ENCODE results near the gene GAS6.
"Not testable (repeated sequence)": the region's sequence is repeated elsewhere in the genome, so short reads cannot be mapped to it uniquely, and the experiment has no call there.

The GAS6 gene

DNA sequence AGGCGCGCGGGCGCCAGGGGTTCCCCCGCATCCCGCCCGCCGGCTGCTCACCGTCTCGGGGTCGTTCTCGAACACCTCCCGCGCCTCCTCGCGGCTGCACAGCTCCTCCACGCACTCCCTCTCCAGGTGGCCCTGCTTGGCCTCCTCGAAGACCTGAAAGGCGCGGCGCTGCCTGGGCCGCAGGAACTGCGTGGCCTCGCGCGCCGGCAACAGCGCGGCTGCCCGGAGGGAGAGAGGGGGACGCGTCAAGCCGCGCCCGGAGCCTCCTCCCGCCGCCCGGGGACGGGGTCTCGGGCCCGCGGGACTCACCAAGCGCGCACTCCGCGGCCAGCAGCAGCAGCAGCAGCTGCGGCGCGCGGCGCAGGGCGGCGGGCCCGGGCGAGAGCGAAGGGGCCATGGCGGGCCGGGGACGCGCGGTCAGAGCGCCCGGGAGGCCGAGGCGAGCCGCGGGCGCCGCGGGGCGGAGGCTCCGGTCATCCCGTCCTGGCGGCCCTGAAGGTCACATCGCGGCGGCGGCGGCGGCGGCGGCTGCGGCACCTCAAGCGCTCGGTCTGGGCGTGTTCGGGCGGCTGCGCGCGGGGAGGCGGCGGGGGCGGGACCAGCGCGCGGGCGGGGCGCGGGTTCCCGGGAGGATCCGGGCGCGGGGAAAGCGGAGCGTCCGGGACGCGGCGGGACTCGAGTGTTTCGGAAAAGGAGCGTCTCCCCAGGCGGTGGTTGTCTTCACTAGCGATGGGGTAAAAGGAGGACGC, at the start of gene GAS6:
GAS6 (minus strand) TSS at position 553 of the 749 bp plus-strand sequence; CDS start at position 397, 156 bp downstream.
- in situ Hi-C loops (cut with HindIII; ENCODE audit: low sequenced_read_pairs): no loop called here

DNA sequence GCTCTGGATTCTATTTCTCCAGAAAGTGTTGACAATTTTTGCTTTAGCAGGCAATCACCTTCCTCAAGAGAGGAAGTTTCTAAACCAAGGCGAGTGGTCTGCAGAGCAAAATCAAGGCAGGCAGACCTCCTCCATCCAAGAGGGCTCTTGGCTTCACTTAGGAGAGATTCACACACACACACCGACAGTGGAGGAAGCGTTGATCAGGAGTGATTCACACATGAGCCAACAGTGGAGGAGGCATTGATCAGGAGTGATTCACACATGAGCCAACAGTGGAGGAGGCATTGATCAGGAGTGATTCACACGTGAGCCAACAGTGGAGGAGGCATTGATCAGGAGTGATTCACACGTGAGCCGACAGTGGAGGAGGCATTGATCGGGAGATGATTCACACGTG, 49.5 kb upstream of the GAS6 start:
- in situ Hi-C loops (cut with HindIII; ENCODE audit: low sequenced_read_pairs): not testable (repeated sequence)

DNA sequence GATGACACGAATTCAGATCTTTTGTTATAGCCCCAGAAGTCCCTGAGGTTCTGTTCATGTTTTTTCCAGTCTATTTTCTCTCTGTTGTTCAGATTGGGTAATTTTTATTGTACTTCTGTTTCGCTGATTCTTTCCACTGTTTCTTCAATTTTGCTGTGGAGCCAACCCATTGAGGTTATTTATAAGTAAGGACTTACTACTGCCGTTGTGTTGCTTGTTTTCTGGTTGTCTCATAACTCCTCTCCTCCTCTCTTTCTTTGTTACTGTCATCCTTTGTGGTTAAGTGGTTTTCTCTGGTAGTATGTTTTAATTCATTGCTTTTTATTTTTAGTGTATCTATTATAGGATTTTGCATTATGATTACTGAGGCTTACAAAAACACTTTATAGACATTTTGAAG, 48.7 kb upstream of the GAS6 start:
- in situ Hi-C loops (cut with HindIII; ENCODE audit: low sequenced_read_pairs): no loop called here

DNA sequence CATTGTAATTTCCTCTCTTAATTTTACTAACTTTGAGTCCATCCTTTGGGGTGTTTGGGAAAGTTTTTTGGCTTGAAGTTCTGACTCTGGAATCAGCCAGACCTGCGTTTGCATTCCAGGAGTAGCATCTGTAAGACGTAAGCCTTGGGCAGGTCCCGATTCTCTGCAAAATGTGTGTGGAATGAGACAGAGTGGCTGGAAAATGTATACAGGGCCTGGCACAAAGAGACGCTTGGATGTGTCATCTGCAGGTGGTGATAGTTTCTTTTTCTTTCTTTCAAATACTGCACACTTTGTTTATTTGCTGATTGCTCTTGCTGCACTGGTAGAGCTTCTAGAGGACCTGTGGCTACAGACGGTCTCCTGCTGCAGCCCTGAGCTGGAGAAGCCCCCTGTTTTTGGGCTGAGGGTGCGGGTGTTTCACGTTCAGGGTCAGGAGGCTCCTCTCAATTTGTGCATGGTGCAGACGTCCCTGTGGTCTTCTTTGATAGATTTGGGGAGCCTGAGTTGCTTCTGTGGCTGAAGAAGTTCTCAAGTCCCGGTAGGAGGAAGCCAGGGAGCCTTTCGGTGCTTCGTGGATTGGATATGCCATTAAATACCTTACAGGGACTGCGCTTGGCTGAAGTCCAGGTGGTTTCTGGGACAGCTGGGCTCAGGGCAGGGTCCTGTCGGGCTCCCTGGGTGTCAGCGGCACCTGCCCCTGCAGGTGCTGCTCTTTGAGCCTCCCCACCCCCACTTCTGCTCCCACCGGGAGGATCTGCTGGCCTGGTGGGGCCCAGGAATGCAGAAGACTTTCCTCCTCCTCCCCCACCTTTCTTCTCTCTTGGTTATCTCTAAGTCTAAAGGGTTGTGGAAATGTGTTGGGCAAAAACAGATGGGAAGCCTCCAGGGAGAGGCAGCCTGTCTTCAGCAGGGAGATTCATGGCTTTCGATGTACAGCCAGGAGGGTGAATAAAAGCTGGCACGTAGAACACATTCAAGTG, 44.0 kb upstream of the GAS6 start:
- in situ Hi-C loops (cut with HindIII; ENCODE audit: low sequenced_read_pairs): no loop called here

DNA sequence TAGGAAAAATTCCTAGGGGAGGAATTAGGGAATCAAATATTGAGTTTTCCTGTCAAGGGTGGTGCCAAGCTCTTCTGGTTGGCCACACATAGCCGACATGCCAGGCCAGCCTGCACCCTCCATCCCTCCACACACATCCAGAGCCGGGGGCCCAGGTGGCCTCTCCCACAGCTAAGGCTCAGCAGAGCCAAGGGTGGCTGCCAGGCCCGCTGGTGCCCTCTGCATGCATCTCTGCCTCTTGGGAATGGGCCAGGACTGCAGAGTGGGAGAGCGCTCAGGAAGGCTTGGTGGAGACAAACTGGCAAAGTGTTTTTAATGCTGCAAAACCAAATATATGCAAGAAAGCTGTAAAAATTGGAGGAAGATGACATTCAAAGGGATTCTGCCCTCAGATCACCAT, 42.7 kb upstream of the GAS6 start:
- in situ Hi-C loops (cut with HindIII; ENCODE audit: low sequenced_read_pairs): no loop called here

DNA sequence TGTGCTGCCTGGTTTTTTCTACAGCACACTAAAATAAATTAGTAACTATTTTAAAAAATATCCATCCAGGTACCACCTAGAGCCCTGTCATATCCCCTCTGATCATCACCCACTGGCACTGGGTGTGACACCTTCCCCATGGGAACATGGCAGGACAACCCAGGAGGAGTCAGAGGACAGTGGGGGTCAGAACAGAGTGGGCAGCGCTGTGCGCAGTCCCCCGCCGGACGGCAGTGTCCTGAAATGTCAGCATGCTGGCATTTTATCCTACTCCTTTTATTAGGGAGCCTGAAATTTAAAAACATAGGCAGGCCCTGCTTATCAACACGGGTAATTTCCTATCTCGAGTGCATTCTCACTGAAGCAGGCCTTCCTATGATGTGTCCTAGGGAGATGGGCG, 42.1 kb upstream of the GAS6 start:
- in situ Hi-C loops (cut with HindIII; ENCODE audit: low sequenced_read_pairs): no loop called here

DNA sequence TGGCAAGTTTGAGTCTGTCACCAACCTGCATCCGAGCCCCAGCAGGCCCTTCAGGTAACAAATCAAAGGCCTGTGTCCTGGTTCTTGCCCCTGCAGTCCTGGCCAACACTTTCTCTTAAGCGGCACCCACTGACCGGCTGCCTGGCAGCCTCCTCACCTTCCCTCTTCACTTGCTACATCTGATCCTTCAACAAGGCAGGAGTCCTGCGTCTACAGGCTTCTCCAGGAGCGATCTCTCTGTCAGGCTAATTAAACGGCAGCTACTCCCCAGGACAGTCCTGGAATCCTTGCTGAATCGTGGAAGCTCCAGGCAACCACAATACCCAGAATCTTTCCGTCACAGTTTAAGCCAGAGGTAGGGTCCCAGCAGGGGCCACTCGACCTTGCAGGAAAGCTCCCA, 41.1 kb upstream of the GAS6 start:
- in situ Hi-C loops (cut with HindIII; ENCODE audit: low sequenced_read_pairs): no loop called here

DNA sequence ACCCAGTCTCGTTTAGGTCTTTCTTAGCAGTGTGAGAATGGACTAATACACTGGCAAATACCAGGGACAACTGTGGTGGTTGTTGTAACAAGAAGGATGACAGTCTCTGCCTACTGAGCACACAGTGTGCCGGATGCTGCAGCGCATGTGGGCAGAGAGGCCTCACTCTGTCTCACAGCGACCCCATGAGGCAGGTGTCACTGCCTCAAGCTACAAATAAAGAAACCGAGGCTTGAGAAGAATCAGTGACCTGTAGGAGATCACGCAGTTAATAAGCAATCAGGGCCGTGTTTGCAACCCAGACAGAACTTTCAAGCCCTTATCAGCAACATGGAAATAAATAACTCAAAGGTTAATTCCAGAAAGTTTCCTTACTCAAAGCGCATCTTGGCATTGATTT, 40.5 kb upstream of the GAS6 start:
- in situ Hi-C loops (cut with HindIII; ENCODE audit: low sequenced_read_pairs): loop anchor here (5.0 kb wide), 1 partner anchor 102 kb away; no protein-coding TSS in a partner anchor

DNA sequence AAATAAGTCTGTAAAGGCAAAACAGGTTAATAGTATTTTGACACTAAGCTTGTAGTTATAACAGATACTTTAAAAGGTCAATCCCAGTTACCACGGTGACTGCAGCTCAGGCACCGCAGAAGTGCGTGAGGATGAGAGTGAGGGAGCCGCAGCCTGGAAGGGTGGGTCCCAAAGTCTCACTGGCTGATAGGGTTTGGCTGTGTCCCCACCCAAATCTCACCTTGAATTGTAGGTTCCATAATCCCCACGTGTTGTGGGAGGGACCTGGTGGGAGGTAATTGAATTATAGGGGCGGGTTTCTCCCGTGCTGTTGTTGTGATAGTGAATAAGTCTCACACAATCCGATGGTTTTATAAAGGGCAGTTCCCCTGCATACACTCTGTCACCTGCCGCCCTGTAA, 40.0 kb upstream of the GAS6 start:
- in situ Hi-C loops (cut with HindIII; ENCODE audit: low sequenced_read_pairs): loop anchor here (5.0 kb wide), 1 partner anchor 102 kb away; no protein-coding TSS in a partner anchor

DNA sequence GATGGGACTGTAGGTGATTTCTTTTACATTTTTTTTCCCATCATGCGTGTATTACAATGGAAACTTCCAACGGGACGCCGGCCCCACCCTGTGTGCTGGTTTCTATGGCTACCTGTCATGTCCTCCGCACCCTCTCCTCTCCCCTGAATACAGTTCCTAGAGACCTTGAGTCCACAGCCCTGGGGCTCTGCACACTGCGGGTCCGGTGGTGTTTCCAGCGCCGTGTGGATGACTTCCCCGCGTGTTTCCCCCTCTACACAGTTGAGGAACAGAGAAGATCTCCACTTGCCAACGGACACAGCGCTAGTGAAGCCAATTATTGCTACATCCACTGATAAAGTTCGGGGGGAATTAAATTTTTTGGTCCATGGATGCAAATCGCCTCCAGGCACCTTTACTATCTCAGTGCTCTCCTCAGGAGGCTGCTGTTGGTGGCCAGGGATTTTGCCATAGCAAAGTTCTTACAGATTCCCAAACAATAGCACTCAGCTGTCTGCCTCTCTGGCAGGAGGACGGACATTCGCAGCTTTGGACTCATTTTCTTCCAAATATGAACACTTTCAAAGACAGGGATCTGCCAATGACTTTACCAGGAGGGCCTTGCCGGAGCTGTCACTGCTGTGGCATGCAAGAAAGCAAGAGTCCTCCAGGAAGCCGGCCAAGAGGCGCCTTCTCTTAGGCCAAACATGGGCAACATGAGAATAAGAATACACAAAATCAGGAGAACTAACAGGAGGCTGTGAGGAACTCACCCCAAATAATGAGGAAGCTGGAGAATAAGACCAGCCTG, 39.3 kb upstream of the GAS6 start:
- in situ Hi-C loops (cut with HindIII; ENCODE audit: low sequenced_read_pairs): loop anchor here (5.0 kb wide), 1 partner anchor 101 kb away; no protein-coding TSS in a partner anchor

DNA sequence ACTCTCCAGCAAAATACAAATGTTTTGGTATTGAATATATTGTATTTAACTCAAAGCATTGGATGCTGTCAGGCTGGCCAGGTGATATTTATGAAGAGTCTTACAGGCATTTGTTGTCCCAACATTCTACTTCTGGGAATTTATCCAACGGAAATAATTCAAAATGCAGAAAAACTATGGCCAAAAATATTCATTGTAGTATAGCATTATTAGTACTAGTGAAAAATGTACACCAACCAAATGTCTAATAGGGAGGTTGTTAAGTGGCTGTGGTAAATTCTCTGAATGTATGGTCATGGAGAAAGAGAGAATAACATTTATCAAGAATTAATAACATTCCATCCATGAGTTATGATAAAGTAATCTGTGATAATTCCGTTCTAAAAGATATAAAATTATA, 38.6 kb upstream of the GAS6 start:
- in situ Hi-C loops (cut with HindIII; ENCODE audit: low sequenced_read_pairs): loop anchor here (5.0 kb wide), 1 partner anchor 100 kb away; no protein-coding TSS in a partner anchor

DNA sequence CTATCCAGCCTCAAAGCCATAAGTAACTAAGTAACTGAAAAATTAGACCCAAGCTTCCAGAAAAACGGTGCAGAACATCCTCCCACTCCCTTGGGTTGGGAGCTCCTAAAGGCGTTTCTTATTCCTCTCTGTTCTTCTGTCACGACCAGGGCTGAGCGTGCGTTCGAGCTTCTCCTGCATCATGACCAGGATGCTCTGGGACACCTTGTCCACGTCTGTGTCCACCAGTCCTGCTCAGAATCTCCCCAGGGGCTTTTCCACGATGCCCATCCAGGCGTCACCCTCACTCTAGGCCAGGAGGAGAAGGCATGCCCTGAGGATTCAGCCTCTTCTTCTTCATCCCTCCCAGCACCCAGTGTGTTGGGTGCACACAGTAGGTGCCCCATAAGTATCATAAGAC, 37.8 kb upstream of the GAS6 start:
- in situ Hi-C loops (cut with HindIII; ENCODE audit: low sequenced_read_pairs): loop anchor here (5.0 kb wide), 1 partner anchor 99 kb away; no protein-coding TSS in a partner anchor

DNA sequence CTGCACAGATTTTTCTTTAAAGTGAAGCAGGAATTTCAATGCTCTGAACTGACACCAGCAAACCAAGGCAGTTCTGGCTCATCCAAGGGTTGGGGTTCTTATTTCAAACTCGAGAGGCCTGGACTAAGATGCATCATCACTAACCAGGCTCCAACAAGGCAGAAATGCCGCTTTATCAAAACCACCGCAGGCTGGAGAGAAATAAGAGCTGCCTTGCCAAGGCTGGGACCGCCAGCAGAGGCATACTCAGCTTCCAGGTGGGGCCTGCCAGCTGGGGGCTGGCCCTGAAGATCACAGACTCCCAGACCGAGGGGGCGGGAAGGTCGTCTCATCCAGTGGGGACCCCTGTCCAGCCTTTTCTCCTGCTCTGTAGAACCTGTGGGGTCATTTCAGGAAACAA, 37.4 kb upstream of the GAS6 start:
- in situ Hi-C loops (cut with HindIII; ENCODE audit: low sequenced_read_pairs): loop anchor here (5.0 kb wide), 1 partner anchor 99 kb away; no protein-coding TSS in a partner anchor

DNA sequence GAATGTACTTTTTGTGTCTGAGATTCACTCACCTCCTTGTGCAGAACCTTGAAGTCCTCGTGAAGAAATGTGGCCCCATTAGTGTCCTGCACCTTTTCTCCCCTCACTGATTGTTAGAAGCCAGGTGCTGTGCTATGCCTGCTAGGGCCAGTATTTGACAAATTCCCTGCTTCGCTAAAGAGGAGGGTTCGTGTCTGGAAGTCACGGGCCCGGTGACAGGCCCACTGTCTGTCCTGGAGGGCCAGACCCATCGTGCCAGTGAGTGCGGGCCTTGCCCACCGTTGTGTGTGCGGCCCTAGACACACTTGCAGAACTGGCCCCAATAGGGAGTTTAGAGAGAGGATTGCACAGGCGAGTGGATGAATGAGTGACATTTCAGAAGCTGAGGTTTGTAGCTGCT, 36.8 kb upstream of the GAS6 start:
- in situ Hi-C loops (cut with HindIII; ENCODE audit: low sequenced_read_pairs): loop anchor here (5.0 kb wide), 1 partner anchor 98 kb away; no protein-coding TSS in a partner anchor

DNA sequence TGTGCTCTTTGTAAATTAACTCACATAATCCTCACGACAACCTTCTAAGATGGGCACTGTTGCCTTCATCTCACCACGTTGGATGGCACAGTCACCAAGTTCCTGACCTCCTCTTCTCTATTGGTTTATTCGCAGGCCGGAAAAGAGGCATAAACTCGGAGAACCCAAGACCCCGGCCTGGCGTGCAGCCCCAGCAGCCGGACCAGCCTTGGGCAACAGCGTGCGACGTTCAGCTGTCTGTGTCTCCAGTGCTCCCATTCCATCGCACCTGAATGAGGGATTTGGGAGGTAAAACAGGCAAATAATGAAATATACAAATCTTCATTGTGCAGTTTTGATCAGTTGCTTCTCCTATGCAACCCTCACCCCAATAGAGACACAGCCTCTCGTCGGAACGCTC, 34.5 kb upstream of the GAS6 start:
- in situ Hi-C loops (cut with HindIII; ENCODE audit: low sequenced_read_pairs): no loop called here

DNA sequence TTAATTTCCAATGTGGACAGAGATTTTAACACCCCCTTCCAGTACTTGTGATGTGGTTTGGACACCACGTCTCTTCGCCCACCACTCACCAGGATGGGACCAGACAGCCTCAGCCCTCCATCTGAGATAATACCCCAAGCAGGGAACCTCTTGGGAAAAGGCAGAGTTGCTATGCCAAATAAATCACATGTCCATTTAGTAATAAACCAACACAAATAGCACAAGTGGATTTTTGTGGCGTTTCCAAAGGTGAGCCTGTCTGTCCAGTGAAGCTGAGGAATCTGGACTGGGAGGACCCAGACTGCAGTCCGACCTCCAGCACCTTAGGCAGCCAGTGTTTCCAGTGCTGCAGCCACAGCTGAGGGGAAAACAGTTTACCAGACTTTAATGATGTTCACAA, 34.1 kb upstream of the GAS6 start:
- in situ Hi-C loops (cut with HindIII; ENCODE audit: low sequenced_read_pairs): no loop called here

DNA sequence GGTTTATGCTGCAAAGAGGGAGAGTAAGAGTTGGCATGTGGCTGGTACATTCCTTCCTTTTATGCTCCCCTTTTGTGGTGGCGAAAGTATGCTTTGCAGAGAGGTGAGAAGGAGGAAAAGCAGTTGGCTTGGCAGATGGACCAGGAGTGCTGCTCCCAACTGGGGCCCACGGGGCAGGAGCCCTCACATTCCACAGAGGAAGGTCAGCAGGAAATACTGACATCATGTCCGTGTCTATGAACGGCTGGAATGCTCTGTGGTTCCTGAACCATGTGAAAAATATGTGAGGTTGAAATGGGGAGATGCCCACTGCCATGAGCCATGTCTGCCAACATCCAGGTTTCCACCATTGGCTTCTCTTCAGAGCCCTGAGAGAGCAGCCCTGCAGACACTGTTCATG, 33.3 kb upstream of the GAS6 start:
- in situ Hi-C loops (cut with HindIII; ENCODE audit: low sequenced_read_pairs): no loop called here

DNA sequence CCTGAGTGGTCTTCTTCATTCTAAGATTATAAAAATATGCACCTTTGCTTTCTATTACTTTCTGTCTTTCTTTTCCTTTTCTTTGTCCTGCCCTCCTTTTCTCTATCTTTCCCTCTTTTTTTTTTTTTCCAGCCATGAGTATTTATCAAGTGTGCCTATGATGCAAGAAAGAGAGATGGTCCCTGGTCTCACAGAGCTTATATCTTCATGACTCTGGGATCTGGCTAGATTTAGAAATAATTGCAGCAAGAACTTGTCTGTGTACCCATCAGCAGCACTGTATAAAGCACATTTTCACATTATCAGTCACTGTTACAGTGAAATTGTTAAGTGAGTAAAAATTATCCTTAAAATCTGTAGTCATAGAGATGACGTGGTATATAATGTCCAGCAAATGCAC, 31.6 kb upstream of the GAS6 start:
- in situ Hi-C loops (cut with HindIII; ENCODE audit: low sequenced_read_pairs): no loop called here

DNA sequence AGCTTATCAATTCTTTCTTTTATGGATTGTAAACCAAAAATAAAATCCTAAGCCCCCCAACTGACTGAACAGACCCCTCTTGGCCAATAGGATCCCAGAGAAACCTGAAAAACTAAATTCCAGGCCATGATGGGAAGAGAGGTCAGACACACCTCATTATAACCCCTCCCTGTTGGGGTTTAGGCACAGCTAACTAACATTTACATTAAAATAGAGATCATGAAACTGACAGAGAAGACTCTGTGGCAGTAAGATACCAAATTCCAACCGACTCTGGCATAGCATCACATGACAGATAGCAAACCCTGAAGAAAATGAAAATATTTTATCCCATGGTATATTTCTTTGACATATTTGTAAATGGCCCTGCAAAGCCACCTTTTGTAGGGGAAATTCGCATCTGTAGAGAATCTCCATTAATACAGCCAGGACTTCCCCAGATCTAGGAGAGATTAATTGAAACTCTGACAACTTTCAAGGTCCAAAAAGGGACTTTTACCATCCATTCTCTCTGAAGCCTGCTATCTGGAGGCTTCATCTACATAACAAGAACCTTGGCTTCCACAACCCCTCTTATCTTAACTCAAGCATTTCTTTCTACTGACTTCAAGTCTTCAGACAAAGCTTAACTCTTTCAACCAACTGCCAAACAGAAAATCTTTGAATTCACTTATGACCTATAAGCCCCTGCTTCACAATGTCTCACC, 27.1 kb upstream of the GAS6 start:
- in situ Hi-C loops (cut with HindIII; ENCODE audit: low sequenced_read_pairs): no loop called here

DNA sequence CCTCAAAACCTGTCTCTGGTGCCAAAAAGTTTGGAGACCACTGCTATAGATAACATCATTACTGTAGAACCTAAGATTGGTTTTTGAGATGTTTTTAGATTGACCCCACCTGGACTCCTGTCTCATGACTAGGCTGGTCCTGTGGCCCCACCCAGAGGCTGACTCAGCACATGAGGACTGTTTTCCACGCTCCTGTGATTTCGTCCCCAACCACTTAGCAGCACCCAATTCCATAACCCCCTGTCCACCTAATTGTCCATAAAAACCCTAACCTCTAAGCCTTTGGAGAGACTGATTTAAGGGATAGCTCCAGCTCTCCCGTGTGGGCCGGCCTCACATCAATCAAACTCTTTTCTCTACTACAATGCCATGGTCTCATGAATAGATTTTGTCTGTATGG, 25.6 kb upstream of the GAS6 start:
- in situ Hi-C loops (cut with HindIII; ENCODE audit: low sequenced_read_pairs): no loop called here

Measured in endothelial cell of hepatic sinusoid (primary cell).